HepG2 (cell line): ENCODE measurements around the gene WDR59. TPM values are rescaled to one million over a fixed set of nuclear protein-coding genes. Genes with fewer than 3 reads are reported as not detected.

ENCODE experiments used
- CCAR2 ChIP-seq: fragments of 200-400 bp; formaldehyde crosslinking; optimal IDR thresholded peaks from 2 replicates; pipeline ENCODE3; 2018; ENCODE audit warnings: low read depth, mild to moderate bottlenecking, low read length, moderate library complexity
- CHD4 ChIP-seq: fragments of 200-600 bp; sonication (generic); IDR thresholded peaks from 2 replicates; pipeline ENCODE4 v1.7.0; 2017; ENCODE audit warnings: mild to moderate bottlenecking, low read length, borderline replicate concordance
- CREB1 ChIP-seq, 2 experiments: fragments of 450-650 bp in 1 of 2; IDR thresholded peaks; 2 replicates each; pipeline ENCODE4 v1.6.1; 2016 to 2017; ENCODE audit warnings: control low read depth in 1 of 2, mild to moderate bottlenecking in 1 of 2, missing compliant biosample characterization in 1 of 2, missing genetic modification characterization in 1 of 2
- CREM ChIP-seq, 2 experiments: sonication (generic) in 1 of 2; formaldehyde crosslinking in 1 of 2; IDR thresholded peaks; 2 replicates each; pipeline versions ENCODE4 v1.4.0 to v1.6.1; 2016 to 2020; ENCODE audit warnings: antibody characterized with exemption in 1 of 2, mild to moderate bottlenecking in 1 of 2, missing genetic modification reagents in 1 of 2
- ESRRA ChIP-seq: sonication (generic); formaldehyde crosslinking; IDR thresholded peaks from 2 replicates; pipeline ENCODE4 v1.5.1; 2020; ENCODE audit warnings: mild to moderate bottlenecking, low read depth, missing genetic modification reagents
- GTF2F1 ChIP-seq: fragments of 150-350 bp; IDR thresholded peaks from 2 replicates; pipeline ENCODE4 v1.6.1; 2014; ENCODE audit warnings: low read length
- MAZ ChIP-seq, 2 experiments: sonication (generic) in 1 of 2; formaldehyde crosslinking in 1 of 2; IDR thresholded peaks; 2 replicates each; pipeline versions ENCODE4 v1.5.0 to v1.6.1; 2012 to 2020; ENCODE audit warnings: low read depth in 2 of 2, mild to moderate bottlenecking in 2 of 2, borderline replicate concordance in 1 of 2, improper control_type of control experiment in 1 of 2, low read length in 1 of 2, missing genetic modification reagents in 1 of 2, moderate library complexity in 1 of 2
- PBX3 ChIP-seq: sonication (generic); formaldehyde crosslinking; IDR thresholded peaks from 2 replicates; pipeline ENCODE4 v1.8.1; 2023; ENCODE audit warnings: missing genetic modification reagents, inconsistent platforms, borderline replicate concordance
- SALL2 ChIP-seq: sonication (generic); formaldehyde crosslinking; IDR thresholded peaks from 2 replicates; pipeline ENCODE4 v1.8.1; 2023; ENCODE audit warnings: mild to moderate bottlenecking, missing genetic modification reagents, inconsistent platforms
- SYNCRIP ChIP-seq: fragments of 200-400 bp; formaldehyde crosslinking; IDR thresholded peaks from 2 replicates; pipeline ENCODE4 v1.6.1; 2018; ENCODE audit warnings: mild to moderate bottlenecking, low read depth, low read length; ENCODE audit not compliant: insufficient read depth
- ZBED4 ChIP-seq: sonication (generic); formaldehyde crosslinking; IDR thresholded peaks from 2 replicates; pipeline ENCODE4 v1.4.0; 2020; ENCODE audit warnings: missing genetic modification reagents, borderline replicate concordance
- ZBTB26 ChIP-seq: IDR thresholded peaks from 2 replicates; pipeline ENCODE4 v1.6.1; 2016; ENCODE audit warnings: missing compliant biosample characterization, missing genetic modification reagents, borderline replicate concordance
- ZNF138 ChIP-seq: sonication (generic); formaldehyde crosslinking; IDR thresholded peaks from 2 replicates; pipeline ENCODE4 v1.5.0; 2020; ENCODE audit warnings: mild to moderate bottlenecking, low read depth, missing genetic modification reagents
- ZNF232 ChIP-seq: sonication (generic); formaldehyde crosslinking; IDR thresholded peaks from 2 replicates; pipeline ENCODE4 v1.4.0; 2020; ENCODE audit warnings: missing genetic modification reagents, borderline replicate concordance
- ZNF280D ChIP-seq: sonication (generic); formaldehyde crosslinking; IDR thresholded peaks from 2 replicates; pipeline ENCODE4 v1.5.1; 2020; ENCODE audit warnings: mild to moderate bottlenecking, missing genetic modification reagents
- ZNF660 ChIP-seq: sonication (generic); formaldehyde crosslinking; IDR thresholded peaks from 2 replicates; pipeline ENCODE4 v1.5.1; 2020; ENCODE audit warnings: mild to moderate bottlenecking, low read depth, missing genetic modification reagents, borderline replicate concordance
- ZNF788 ChIP-seq: sonication (generic); formaldehyde crosslinking; IDR thresholded peaks from 2 replicates; pipeline ENCODE4 v1.5.0; 2020; ENCODE audit warnings: mild to moderate bottlenecking, missing genetic modification reagents, borderline replicate concordance
- polyA plus RNA-seq, 8 experiments: library from polyadenylated mRNA; depleted of rRNA in 3 of 8; stranded (reverse) in 7 of 8; unstranded in 1 of 8; fragments of >200 nt; fragmentation: Illumina TruSeq in 4 of 8; extraction: Trizol in 4 of 8; gene quantifications; 2 replicates each; pipeline versions ENCODE4 v1.2.1 to v1.2.3, GENCODE V29; 2011 to 2016; ENCODE audit warnings: low read depth in 4 of 8, missing spikeins in 1 of 8, mixed read lengths in 1 of 8; ENCODE audit not compliant: insufficient read depth in 1 of 8
- total RNA-seq, 5 experiments: library from RNA; depleted of rRNA; stranded (reverse); fragments of >200 nt; fragmentation: Illumina TruSeq; extraction: Trizol; gene quantifications; 2 replicates each; pipeline ENCODE4 v1.2.3, GENCODE V29; 2016; ENCODE audit warnings: low read depth in 1 of 5

Gene WDR59
- total and polyA plus RNA-seq, 2 of the 13 experiments (the other 11 are each of a cell fraction or from before 2014, with no cell fraction given): 65.2 to 306 TPM

- TF ChIP-seq ZBED4 (CRISPR knock-in tag) (peak; percentile 74; the same call in 1 of the 2 replicates), ZNF788 (CRISPR knock-in tag) (peak; percentile 73; the same call in 1 of the 2 replicates), ZNF280D (CRISPR knock-in tag) (no peak), CREB1 (IDR thresholded peaks at IDR 0.05) (no peak), CREB1 (CRISPR knock-in tag; IDR thresholded peaks at IDR 0.05) (peak; percentile 83), GTF2F1 (no peak), SALL2 (CRISPR knock-in tag) (peak; percentile 12; the same call in 1 of the 2 replicates), SYNCRIP (no peak), ZNF232 (CRISPR knock-in tag) (peak; percentile 70; the same call in 1 of the 2 replicates), CHD4 (peak; percentile 84; the same call in 1 of the 2 replicates), MAZ (IDR thresholded peaks at IDR 0.05; ENCODE audit: borderline replicate concordance, low read depth, low read length) (no peak), MAZ (CRISPR knock-in tag; IDR thresholded peaks at IDR 0.05; ENCODE audit: low read depth) (peak; percentile 57; the same call in 1 of the 2 replicates), ZBTB26 (CRISPR knock-in tag) (no peak), PBX3 (CRISPR knock-in tag) (no peak), ZNF660 (CRISPR knock-in tag) (no peak), CCAR2 (no peak), ESRRA (CRISPR knock-in tag) (peak; percentile 48; the same call in 1 of the 2 replicates), ZNF138 (CRISPR knock-in tag) (no peak), CREM (IDR thresholded peaks at IDR 0.05) (peak; percentile 88), CREM (CRISPR knock-in tag; IDR thresholded peaks at IDR 0.05) (no peak)
Measured at GRCh38 chr16:74991593-74992403, 6.9 kb upstream of the WDR59 start (continued).
